Measurements from ENCODE around the gene GAS7.

The GAS7 gene

DNA sequence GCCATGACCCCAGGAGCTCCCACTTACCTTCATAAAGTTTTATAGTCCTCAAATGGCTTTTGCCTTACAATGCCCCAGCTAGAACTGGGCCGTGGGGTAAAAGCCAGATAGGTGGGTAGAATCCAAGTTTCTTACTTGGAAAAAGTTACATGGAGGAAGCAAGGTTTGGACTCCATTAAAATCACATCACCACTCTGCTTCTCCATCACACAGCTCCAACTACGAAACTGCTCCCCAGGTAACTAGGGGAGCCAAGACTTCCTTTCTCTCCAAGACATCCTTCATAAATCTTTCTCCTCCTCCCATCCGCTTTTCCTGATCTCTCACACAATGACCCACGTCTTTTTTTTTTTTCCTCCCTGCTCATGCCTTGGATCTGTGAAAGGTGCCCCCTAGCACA is 162.5 kb downstream of the GAS7 start:
- no peak for DNase-seq (ENCODE audit: low read depth)
- TF ChIP-seq, protein P1, sequence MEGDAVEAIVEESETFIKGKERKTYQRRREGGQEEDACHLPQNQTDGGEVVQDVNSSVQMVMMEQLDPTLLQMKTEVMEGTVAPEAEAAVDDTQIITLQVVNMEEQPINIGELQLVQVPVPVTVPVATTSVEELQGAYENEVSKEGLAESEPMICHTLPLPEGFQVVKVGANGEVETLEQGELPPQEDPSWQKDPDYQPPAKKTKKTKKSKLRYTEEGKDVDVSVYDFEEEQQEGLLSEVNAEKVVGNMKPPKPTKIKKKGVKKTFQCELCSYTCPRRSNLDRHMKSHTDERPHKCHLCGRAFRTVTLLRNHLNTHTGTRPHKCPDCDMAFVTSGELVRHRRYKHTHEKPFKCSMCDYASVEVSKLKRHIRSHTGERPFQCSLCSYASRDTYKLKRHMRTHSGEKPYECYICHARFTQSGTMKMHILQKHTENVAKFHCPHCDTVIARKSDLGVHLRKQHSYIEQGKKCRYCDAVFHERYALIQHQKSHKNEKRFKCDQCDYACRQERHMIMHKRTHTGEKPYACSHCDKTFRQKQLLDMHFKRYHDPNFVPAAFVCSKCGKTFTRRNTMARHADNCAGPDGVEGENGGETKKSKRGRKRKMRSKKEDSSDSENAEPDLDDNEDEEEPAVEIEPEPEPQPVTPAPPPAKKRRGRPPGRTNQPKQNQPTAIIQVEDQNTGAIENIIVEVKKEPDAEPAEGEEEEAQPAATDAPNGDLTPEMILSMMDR (IDR thresholded peaks at IDR 0.05; ENCODE audit: control insufficient read depth, insufficient read depth, low read depth, low read length, missing control alignments) = no peak
- no peak overlapping the region for H3K4me3 ChIP-seq (ENCODE audit: control insufficient read depth, low read depth, low read length)

DNA sequence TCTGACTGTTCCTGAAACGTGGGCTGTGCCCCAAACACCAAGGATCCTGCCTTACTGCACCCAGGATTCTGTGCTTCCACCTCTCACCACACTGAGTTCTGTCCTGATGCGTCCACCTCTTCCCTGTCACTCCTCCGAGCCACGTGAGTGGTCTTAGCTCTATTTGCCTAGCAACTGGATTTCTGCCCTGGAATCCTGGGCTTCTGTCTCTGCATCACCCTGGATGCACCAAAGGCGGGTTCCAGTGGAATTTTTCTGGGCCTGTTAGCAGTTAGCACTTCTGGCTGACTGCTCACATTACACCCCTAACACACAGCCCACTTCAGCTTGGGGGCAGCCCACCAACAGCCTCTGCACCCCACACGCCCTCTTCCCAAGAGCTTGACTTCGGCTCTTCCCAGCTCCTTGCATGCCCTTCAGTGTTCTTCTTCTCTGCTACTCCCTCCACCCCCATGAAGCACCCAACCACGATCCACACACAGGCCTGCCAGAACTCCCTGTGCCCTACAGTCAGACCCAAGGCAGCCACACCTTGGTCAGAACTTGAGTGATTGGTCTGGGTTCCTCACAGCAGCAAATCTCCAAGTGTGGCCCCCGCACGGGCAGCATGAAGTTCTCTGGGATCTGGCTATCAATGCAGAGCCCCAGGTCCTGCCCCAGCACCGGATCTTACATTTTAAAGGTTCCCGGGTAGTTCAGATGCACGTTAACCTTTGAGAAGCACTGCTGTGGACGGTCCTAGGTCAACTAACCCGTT is 163.5 kb downstream of the GAS7 start:
- H3K4me3 ChIP-seq (ENCODE audit: control insufficient read depth, low read depth, low read length) = no peak overlapping the region
- DNase-seq (ENCODE audit: low read depth) = no peak
- TF ChIP-seq, protein P1 (IDR thresholded peaks at IDR 0.05; ENCODE audit: control insufficient read depth, insufficient read depth, low read depth, low read length, missing control alignments) = no peak

DNA sequence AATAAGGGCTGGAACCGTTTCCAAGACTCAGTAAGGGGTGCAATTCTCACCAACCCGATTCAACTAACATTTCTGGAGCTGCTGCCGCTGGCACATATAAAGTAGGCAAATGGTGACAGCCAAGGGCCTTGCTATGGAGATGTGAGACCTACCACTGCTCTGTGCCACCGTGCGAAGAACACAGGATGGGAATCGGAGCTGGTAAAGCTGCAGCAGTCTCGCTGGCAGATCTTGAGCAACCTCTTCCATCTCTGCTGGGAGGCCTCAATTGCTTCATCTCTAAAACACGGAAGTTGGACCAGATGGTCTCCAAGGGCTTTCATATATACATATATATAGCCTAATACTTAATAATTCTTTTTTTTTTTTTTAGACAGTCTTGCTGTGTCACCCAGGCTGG is 164.4 kb downstream of the GAS7 start:
- TF ChIP-seq, protein P1 (IDR thresholded peaks at IDR 0.05; ENCODE audit: control insufficient read depth, insufficient read depth, low read depth, low read length, missing control alignments) = no peak
- DNase-seq (ENCODE audit: low read depth) = no peak
- no peak overlapping the region for H3K4me3 ChIP-seq (ENCODE audit: control insufficient read depth, low read depth, low read length)

DNA sequence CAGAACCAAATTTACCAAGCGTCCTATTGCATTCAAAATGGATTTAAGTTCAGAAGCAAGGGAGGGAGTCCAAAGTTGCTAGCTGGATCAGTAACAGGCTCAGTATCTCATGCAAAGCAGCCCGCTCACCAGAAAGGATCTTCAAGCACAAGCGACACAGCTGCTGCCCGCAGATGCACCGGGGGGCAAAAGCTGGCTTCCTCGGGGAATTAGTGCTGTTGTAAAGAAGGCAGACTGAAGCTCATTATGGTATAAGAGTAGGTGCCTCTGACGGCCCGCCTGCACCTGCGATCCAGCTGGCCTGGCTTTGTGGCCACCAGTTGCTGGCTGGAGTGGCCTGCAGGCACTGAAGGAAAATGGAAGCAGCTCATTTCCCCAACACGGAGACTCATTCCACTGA is 165.0 kb downstream of the GAS7 start:
- H3K4me3 ChIP-seq (ENCODE audit: control insufficient read depth, low read depth, low read length) = no peak overlapping the region
- no peak for DNase-seq (ENCODE audit: low read depth)
- TF ChIP-seq, protein P1 (IDR thresholded peaks at IDR 0.05; ENCODE audit: control insufficient read depth, insufficient read depth, low read depth, low read length, missing control alignments) = no peak

DNA sequence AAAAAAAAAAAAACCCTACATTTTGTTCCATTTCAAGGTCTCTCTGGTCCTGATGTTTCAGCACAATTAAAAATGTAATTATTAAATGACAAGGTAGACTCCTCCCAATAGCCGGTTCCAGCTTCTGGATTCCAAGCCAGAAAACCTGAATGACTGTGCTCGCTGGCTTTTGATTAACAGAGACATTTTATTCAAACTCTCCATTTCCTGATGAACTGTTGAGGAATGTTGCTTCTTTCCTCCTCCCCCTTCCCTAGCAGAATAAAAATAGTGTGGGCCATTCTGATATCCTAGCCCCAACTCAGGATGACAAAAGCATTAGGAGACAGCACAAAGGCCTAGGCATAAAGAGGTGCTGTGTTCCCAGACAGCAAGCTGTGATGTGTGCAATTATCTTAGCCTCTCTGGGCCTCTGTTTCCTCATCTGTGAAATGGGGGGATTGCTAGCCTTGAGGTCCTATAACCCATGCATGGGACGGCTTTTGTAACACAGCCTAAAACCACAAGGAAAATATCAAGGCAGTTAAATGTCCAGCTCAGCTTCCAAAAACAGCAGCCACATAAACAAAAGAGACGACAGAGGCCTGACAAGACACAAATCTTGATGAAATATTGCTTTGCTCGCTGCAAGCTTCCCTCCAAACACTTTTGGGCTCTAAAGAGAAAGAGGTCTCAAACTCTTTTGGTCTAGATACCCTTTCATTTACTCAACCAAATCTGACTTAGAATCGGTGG is 166.1 kb downstream of the GAS7 start:
- no peak overlapping the region for H3K4me3 ChIP-seq (ENCODE audit: control insufficient read depth, low read depth, low read length)
- no peak for DNase-seq (ENCODE audit: low read depth)
- TF ChIP-seq, protein P1 (IDR thresholded peaks at IDR 0.05; ENCODE audit: control insufficient read depth, insufficient read depth, low read depth, low read length, missing control alignments) = no peak

DNA sequence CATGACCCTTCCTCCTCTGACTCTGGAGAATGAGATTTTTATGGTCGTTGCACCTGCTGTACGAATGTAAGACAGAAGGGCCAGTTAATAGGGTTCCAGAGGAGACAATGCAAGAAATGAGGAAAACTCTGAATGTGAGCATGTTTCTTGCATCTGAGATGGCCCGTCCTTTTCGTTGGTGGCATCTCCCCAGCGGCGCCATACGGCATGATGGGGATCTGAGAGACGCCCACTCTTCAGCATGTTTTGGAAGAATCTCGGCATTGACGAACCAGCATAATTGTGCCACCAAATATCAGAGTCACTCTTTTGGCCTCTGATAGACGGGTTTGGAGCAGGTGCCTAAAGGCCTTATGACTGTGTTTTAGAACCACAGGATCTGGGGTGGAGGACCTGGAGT is 166.8 kb downstream of the GAS7 start:
- TF ChIP-seq, protein P1 (IDR thresholded peaks at IDR 0.05; ENCODE audit: control insufficient read depth, insufficient read depth, low read depth, low read length, missing control alignments) = no peak
- no peak for DNase-seq (ENCODE audit: low read depth)
- H3K4me3 ChIP-seq (ENCODE audit: control insufficient read depth, low read depth, low read length) = no peak overlapping the region

All from AG09309 (cell line).